HG03097 (cell line): Measurements from ENCODE around the gene KCNJ2.

Source experiments
- ATAC-seq: cut with Tn5 transposase; IDR thresholded peaks from one replicate; pipeline ENCODE4 v1.9.1; 2021; ENCODE audit not compliant: unreplicated experiment, low FRiP score

The KCNJ2 gene

DNA sequence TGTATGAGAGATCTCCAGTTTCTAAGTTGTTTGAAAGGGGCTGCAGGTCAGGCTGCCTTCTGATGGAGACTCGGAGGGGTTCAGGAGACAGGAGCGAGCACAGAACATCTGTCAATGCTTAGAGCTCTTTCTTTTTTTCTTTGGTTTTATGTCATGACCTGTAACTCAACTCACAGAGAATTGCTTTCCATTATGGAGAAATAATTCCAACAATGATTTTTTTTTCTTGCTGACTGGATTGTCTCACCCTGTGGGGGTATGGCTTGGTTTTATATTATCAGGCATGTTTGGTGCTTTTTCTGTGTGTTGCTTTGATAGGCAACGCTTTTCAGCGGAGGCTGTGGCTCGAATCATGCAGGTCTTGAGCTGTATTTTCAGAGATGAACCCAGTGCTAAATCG is 10.7 kb upstream of the KCNJ2 start:
- no peak for ATAC-seq

DNA sequence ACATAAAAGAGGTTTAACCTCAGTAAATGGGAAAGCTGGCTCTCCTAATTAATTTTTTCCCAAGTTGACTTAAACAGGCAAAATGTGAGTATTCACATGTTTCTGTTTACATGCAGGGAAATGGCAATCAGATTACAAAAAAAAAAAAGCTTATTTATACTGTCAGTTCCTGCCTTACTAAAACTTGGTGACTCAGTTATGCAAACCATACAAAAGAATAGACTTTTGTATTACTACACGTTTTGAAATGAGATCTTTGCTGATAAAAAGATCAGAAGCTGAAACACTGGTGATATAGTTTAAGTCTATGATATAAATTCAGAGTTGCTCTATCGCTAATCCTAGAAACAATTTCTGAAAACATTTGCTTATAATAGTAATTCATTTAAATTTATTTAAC is 9.4 kb upstream of the KCNJ2 start:
- ATAC-seq = no peak

DNA sequence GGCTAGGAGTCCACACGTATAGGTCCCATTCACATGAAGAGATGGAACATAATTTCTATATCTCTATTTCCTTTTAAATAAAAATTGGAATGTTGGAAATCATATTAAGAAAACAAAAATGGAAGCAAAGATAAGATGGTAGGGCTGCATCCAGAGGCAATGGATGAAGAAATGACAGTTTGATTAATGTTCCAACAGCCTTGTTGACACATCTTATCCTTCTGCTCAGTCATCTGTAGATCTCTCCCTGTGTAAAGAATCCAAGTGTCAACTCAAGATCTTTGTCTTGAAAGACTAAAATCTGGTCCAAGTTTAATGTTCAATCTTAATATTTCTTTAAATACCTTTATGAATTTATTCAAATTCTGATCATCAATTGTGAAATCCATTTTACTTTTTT is 7.8 kb upstream of the KCNJ2 start:
- ATAC-seq = no peak

DNA sequence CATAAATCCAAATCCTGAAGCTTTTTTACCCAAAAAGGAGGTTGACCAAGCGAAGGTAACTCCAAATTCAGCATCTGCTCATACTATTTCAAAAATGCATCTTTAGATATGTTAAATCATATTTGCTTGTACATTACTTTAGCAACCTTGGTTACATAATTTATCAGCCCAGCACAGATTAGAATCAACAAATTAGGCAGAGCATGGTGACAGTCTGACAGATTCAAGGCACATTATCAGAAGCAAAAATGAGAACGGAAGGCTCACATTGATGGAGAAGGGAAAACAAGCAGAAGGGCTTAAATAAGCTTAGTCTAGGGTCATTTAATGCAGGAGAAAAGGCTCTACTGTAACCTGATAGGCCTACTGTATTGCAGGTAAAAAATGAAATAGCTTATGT is 3.9 kb upstream of the KCNJ2 start:
- ATAC-seq = no peak

DNA sequence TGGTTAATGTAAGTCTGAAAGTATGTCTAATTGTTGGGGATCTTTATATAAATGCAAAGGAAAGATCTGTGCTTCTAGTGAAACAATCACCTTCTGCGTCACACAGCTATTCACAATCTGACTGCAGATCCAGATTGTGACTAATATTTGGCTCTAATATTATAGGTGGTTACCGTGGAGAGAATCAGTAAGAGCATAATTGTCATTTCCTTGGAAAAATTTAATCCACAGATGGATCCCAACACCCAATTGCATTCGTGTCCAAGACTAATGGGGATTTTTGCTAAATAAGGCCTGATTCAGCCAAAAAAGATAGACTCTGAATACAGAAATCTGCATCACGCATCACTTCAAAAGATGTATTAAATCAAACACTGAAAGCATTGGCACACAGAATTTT is 2.7 kb upstream of the KCNJ2 start:
- ATAC-seq = no peak

DNA sequence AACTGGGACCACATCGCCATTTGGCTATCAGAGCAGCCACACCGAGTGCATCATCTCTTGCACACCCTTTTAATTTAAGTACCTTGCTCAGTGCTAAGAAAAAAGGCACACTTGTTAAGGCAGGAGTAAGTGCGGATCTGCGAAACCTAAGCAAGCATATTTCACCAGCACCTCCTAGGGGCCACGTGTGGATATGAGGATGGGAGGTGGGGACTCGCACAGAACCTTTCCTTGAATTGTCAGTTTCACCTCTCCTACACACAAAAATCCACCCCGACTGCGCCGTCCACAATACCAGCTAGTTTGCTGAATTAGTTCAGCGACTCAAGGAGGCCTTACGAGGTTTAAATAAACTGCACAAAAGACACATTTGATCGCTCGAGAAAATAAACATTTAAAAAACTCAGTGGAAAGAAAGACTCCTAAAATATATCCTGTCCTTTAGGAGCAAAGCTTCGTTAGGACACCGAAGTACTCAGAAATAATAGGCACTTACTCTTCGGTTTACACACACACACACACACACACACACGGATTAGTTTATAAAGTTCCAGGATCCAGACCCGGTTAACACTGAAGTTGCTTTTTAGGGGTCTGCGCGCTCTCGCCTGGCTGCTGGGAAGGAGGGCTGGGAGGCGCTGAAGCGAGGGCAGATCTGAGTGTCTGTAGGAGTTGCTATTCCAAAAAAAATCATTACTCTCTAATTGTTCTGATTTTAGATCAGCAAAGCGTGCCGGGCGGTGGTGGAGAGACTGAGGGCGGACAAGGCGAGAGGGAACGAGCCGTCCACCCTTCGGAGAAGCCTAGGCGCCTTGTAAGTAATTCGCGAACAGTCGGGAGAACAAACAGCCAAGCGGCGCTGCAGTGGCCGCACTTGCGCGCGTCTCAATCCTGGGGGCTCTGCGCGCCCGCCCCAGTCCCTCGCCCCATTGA is 1.0 kb upstream of the KCNJ2 start:
- peak; percentile 13 for ATAC-seq

DNA sequence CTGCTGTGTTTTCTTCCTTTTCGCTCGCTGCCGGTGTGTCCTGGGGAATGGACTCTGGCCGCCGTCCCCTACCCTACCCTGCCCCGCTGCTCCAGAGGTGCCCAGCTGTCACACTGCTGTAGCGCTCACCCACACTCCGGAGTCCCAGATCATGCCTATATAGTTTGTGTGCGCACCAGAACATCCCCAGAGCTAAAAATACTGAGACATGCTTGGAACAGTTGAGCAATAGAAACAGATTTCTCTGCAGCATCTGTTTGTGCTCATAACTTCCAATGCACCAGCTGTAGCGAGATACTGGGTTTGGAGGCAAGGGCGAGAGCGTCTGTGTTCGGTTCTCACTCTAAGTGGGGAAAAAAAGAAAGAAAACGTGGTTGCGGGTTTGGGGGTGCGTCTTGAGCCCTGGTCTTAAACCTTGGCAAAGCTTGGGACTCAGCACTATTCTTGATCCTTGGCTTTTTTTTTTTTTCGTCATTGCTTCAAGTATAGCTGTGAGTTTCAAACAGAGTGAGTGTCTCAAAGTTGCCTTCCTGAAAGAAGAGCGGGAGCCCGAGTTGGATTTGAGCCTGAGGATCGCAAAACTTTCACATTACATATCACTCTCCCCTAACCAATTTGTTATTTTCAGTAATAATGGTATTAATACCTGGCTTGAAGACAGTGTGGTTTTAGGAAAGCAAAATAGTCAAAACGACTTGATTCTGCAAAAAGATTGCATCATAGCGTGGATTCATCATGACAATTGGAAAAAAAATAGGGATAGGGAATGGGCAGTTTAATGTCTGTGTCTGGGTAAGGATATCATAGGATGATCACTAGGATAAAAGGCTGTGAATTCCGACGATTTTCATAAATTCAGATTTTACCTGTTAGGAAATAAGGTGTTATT is 621 bp downstream of the KCNJ2 start:
- peak; percentile 9 for ATAC-seq

DNA sequence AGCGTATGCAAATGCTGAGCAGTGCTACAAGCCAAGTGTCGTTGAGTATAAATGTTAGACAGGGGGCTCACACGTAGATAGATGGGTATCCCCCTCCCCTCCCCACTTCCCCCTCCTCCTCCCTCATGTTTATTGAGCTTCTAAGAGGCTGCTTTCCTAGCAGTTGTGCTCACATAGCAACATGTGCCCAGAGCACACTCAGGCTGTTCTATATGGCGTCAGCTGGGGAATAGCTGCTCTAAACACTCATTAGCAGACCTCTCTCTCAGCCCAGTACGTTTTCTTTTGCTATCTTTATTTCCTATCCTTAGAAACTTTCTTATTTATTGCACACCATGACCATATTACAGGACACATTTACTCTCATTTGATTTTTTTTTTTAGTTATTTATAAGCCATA is 1.8 kb downstream of the KCNJ2 start:
- ATAC-seq = no peak

DNA sequence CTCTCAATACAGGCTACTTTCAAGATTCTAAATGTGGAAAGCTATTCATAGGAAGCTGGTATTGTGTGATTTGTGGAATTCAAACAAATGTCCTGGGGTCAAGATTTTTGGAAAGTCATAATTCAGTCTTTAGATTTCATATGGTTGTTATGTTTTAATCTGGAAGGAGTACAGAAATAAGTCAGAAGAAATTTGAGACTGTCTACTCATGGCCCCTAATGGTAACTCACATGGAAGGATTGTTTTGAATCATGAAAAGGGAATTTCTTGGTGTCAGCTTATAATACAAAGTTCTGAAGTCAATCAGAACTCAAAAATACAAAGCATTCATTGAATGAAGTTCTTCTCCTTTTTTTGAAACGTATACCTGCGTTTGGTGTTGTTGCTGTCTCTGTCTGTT is 3.1 kb downstream of the KCNJ2 start:
- no peak for ATAC-seq

DNA sequence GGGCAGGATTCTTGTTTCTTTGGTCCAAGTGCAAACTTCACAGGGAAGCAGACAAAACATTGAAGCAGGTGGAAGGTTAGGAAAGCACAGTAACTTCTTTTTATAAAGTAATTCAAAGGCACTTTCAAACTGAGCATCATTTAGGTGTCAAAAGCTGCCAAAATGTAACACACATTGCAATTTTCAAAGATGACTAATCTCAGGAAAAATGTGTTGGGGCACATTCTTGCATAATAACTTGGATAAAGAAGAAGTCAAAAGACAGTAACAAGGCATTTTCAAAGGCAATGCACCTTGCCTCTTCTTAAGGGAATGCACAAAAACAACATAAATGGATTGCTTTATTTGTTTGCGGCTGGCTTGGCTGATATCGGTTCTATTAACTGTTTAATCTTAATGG is 3.6 kb downstream of the KCNJ2 start:
- no peak for ATAC-seq

DNA sequence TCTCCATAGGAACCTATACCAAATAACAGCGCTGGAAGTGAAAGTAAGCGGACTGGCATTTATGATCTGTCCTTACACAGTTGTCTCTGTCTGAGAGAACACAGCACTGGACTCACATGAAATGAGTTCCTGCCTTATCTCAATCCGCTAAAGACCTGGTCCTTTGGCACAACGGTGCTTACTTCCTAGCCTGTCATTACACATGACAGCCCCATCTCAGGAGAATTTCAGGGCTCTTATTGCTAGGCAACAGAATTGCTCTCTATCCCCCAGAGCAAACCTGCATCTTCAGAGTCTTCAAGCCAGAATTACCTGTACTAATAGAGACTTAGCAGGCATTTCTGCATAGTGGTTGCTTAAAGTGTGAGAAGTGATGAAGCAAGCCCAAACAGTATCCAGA is 4.3 kb downstream of the KCNJ2 start:
- ATAC-seq = no peak

DNA sequence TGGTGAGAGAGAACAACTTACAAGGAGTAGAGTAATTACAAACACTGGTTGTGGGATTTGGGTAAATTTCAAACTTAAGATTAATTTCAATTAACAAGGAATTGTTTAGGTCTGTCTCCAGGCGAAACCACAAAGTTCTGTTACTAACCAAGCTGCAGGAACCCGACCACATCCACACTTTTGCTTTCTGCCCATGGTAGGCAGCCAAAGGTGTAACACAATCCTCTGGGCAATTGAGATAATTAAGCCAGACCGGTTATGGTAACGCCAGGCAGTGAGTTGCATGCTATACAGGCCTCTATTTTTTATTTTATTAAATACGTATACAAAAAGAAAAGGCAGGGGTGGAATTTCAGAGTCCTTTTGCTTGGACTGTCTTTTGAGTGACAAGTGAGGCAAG is 12.0 kb downstream of the KCNJ2 start:
- no peak for ATAC-seq

DNA sequence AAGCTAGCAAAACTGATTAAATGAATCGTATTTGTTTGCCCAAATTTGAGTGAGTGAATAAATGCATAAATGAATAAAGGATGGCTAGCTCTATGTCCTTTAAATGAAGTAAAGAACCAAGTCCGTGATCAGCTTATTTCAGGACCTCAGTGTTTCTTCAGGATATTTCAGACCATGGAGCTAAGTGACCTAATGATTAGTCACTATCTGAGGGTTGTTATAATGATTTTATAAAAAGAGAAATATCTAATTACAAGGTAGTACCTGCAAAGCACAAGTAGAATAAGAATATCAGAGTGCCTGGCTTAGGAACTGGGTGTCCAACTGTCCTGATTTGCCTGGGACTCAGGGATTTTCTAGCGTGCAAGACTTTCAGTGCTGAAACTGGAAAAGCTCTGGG is 12.5 kb downstream of the KCNJ2 start:
- ATAC-seq = no peak

DNA sequence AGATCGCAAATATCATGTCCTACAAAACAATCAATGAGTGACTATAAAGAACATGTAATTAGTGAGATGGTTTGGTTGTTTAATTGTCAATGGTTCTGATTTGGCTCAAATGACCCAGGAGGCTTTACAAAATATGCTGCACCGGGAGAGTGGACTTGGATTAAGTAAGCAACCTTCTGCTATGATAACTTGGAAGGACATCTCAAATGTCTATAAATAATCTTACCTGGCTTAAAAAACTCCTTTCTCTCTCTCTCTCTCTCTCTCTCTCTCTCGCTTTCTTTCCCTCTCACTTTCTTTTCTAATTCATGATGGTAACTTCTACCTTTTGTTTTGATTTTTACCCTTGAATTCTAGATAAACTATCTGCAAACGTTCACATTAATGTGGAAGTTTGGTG is 14.2 kb downstream of the KCNJ2 start:
- ATAC-seq = no peak

DNA sequence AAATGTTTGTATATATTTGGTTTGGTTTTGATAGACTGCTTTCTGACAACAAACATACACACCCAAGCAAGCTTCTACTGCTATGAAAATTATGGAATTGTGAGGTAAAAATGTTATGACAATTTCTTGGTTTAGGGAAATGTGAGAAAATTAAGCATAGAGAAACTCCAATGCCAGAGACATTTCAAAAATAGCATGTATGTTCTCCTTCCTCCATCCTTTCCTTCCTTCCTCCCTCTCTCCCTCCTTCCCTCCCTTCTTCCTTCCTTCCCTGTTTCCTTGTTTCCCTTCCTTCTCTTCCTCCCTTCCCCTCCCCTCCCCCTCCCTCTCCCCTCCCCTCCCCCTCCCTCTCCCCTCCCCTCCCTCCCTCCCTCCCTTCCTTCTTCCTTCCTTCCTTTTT is 14.9 kb downstream of the KCNJ2 start:
- ATAC-seq = no peak

DNA sequence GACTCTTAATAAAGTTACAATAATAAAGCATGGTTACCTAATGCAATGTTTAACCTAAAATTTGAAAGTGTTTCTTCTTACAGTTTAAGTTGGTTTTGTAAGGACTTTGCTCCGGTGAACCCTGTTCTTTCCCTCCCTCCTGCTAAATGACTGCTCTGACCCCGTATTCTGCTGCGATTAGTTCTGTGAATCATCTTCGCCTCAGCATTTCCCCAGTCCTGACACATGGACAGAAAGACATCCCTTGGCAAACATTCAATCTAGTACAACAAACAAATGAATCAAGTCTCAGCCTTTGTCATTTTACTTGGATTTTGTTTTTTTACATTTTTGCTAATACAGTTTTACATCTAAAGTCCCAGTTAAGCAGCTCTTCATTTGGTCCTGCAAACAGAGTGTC is 15.4 kb downstream of the KCNJ2 start:
- ATAC-seq = no peak

DNA sequence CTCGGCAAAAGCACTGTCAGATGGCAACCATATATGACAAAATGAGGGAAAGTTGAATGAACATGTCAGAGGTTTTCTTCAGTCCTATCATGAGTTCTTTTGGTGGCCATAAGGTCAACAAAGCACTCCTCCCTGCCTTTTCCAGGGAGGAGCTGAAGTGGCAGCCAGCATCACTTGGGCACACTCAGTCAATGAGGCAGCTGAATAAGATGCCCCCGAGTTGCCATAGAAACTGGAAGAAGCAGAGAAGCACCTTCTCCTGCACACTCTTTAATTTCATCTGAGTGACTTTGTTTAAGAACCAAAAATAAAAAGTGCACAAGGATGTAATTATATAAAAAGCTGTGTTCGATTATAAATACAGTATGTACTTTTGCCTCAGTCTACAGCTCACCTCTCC is 16.0 kb downstream of the KCNJ2 start:
- no peak for ATAC-seq

DNA sequence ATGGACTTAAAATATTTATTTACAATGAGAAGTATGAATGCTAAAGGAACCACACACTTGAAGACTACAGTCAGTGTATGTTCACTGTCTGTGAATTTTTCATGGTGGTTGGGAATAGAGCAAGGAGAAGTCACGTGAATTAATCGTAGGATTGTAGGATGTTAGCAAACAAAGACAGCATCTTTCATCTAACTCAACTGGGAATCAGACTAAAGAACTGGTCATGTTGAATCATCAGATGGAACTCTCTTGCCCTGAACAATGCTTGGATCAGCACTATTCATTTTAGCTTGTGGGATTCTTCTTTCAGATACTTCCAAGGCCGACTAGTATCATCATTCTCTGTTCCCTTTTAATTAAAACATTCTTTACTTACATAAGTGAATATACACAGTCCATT is 18.1 kb downstream of the KCNJ2 start:
- ATAC-seq = no peak

DNA sequence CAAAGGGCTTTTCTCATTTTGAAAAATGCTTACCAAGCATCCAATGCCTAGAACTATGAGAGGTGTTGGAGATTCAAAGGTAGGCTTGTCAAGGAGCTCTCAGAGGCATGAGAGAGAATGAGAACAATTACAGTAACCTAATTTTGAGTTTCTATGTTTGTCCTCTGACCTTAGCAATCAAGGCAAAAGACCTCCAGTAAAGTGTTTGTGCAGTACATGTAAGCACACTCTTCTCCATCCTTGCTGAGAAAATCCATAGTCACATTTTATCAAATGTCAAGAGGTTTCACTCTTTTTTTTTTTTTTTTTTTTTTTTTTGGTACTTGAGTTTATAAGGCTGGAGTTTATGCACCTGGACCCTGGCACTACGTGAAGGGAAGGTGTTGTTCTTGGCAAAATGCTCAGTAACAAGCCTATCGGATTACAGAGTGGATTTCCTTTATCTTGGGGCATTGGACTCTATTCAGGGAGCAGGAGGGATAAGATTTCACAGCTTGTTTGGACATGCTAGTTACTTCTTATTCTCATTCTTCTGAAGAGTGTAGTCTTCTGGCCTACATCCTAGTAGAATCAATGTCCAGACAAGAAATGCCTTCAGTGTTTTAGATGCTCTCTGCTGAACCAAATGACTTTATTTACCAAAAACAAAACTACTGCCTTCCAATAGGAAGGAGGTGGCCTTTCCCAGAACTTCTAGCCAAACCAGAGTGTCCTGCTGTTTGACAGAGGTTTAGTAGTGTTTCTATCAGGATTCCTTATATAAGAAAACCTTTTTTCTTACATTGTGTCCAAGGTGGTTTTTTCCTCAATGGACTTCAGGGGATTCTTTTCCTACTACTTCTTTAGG is 21.9 kb downstream of the KCNJ2 start:
- no peak for ATAC-seq

DNA sequence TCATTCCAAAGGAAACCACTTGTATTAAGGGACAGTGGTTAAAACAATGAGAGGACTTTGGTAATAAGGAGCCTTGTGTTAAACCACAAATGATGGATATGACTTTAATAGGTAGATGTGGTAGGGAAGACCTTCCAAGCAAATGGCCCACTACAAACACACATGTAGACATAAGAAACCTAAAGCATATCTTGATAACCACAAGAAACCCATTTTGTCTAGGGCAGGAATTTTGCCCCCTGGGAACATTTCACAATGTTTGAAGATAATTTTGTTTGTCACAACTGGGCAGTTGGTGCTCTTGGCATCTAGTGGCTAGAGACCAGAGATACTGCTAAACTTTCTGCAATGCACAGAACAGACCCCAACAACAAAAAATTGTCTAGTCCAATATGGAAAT is 25.8 kb downstream of the KCNJ2 start:
- no peak for ATAC-seq

DNA sequence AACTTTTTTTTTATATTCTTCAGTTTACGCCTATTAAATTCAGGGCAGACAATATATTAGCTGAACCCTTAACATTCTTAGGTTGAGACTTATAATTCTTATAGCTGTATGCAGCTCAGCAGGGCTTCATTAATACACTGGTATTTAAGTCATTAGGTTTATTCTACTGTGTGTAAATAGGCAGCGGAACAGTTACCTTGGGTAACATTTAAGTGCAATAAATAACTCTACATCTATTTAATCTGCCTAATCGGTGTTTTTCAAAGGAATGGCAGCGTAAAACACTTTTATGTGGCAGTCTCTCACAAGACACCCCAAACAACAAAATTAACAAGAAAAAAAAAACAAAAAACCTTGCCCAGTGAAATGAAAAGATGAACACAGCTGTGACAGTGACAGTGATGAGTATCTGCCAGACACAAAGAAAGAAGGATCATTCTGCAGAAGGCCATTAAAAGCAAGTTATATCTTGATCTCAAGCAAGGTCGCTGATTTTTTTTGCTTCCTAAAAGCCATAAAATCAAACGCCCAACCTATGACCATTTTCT is 32.6 kb downstream of the KCNJ2 start:
- no peak for ATAC-seq
